ENCODE measurements around the gene POMP. TPM values are rescaled to one million over a fixed set of nuclear protein-coding genes. Genes with fewer than 3 reads are reported as not detected.

POMP gene
- total RNA-seq, 1 experiment from 2014 or later = 107 TPM

GRCh38 chr13:28637714-28638355 is 21.1 kb upstream of the POMP start:
- Histone ChIP-seq H3K4me1 (ENCODE audit: control insufficient read depth in 1 of 2, insufficient read depth in 2 of 2, low read length in 2 of 2) (peaks cover 0 to 7% of the 10 kb centered on the region in 2 experiments; a peak in 2 of 4 replicates), H3K27me3 (ENCODE audit: insufficient read depth, low read length) (no peaks in the 10 kb centered on the region), H3K79me2 (ENCODE audit: insufficient read depth, low read length) (no peaks in the 10 kb centered on the region), H4K20me1 (ENCODE audit: insufficient read depth) (no peaks in the 10 kb centered on the region), H3K36me3 (ENCODE audit: control insufficient read depth in 1 of 2, insufficient read depth in 2 of 2, low read length in 2 of 2) (no peaks in the 10 kb centered on the region), H2AFZ (ENCODE audit: low read depth, low read length, poor library complexity, severe bottlenecking) (no peak overlapping the region), H3K4me3 (replicated peaks in 1 of 2; ENCODE audit: low read depth in 1 of 2, low read length in 2 of 2) (no peak overlapping the region), H3K9me3 (ENCODE audit: control insufficient read depth in 1 of 2, insufficient read depth in 1 of 2, low read depth in 1 of 2, low read length in 2 of 2) (no peaks in the 10 kb centered on the region), H3K9ac (ENCODE audit: low read length) (no peak overlapping the region), H3K27ac (ENCODE audit: low read depth, low read length) (no peak overlapping the region), H3K9me2 (ENCODE audit: insufficient read depth) (no peaks in the 10 kb centered on the region), H3K4me2 (ENCODE audit: low read length) (no peak overlapping the region)
- DNase-seq (ENCODE audit: low read depth, low spot score) = no peak
- ATAC-seq = no peak
- TF ChIP-seq SP1 (IDR thresholded peaks at IDR 0.05; ENCODE audit: low read depth) (no peak), JUND (IDR thresholded peaks at IDR 0.05) (no peak), TCF7L2 (IDR thresholded peaks at IDR 0.05; ENCODE audit: borderline replicate concordance, extremely low read depth, insufficient read depth, insufficient read length) (no peak), ZFX (IDR thresholded peaks at IDR 0.05) (no peak), EGR1 (IDR thresholded peaks at IDR 0.05; ENCODE audit: low read depth) (no peak), CBX3 (IDR thresholded peaks at IDR 0.05; ENCODE audit: low read depth) (no peak), ZNF274 (IDR thresholded peaks at IDR 0.05; ENCODE audit: low read depth, low read length) (no peak), ZBTB33 (IDR thresholded peaks at IDR 0.05; ENCODE audit: extremely low read depth, insufficient replicate concordance, low read length) (no peak), EZH2phosphoT487 (IDR thresholded peaks at IDR 0.05; ENCODE audit: borderline replicate concordance) (no peak), POLR2AphosphoS5 (IDR thresholded peaks at IDR 0.05; ENCODE audit: low read depth, low read length) (no peak), CEBPB (IDR thresholded peaks at IDR 0.05; ENCODE audit: low read depth) (no peak), POLR2A (IDR thresholded peaks at IDR 0.05; ENCODE audit: borderline replicate concordance, extremely low read depth, insufficient read depth, insufficient read length) (no peak), ELF1 (IDR thresholded peaks at IDR 0.05; ENCODE audit: borderline replicate concordance, low read depth) (no peak), SRF (IDR thresholded peaks at IDR 0.05; ENCODE audit: low read depth) (no peak), FOSL1 (IDR thresholded peaks at IDR 0.05; ENCODE audit: low read depth) (no peak), RAD21 (IDR thresholded peaks at IDR 0.05; ENCODE audit: low read depth) (no peak), EZH2 (IDR thresholded peaks at IDR 0.05) (no peak)
- TF ChIP-seq, protein P1, sequence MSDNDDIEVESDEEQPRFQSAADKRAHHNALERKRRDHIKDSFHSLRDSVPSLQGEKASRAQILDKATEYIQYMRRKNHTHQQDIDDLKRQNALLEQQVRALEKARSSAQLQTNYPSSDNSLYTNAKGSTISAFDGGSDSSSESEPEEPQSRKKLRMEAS (IDR thresholded peaks at IDR 0.05) = no peak
- RAD21 ChIA-PET (ENCODE audit: low non-redundant PET in 1 of 2, low total read pairs in 2 of 2, uncharacterized antibody in 2 of 2, unreplicated experiment in 2 of 2) = no interaction called here
- intact Hi-C loops (cut with micrococcal nuclease) = loop anchor here (2.0 kb wide), 1 partner anchor 579 kb away; no protein-coding TSS in a partner anchor
- POLR2A ChIA-PET = no interaction called here
- CTCF ChIA-PET = interaction anchor here (1.1 kb wide), 1 partner anchor 159 kb away, joined by 4 read pairs; no protein-coding TSS in a partner anchor
- no TSS peak for BruUV-seq (replicated peaks)

All from HCT116 (cell line).